ENCODE measurements around the gene TRNP1. TPM values are rescaled to one million over a fixed set of nuclear protein-coding genes. Genes with fewer than 3 reads are reported as not detected.

Gene TRNP1
- total RNA-seq, 1 donor from 2014 or later = 48.8 TPM

DNA sequence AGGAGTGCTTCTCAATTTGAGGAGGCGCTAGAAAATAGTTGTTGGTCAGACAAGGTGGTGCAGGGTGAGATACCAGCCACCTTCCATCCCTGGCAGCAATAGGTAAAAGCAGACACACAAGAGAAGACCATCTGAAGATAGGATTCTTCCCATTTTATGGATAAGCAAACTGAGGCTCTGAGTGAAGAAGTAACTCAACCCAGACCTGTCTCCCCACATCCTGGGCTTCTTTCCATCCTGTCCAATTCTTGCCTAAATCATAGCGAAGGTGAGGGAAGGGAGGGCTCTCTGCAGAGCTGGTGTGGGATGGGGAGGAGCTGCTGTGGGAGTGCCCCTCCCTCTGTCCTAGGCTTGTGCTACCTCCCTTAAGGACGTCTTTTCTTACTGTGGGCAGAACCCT, 21.9 kb upstream of the TRNP1 start:
- TF ChIP-seq, protein P1, sequence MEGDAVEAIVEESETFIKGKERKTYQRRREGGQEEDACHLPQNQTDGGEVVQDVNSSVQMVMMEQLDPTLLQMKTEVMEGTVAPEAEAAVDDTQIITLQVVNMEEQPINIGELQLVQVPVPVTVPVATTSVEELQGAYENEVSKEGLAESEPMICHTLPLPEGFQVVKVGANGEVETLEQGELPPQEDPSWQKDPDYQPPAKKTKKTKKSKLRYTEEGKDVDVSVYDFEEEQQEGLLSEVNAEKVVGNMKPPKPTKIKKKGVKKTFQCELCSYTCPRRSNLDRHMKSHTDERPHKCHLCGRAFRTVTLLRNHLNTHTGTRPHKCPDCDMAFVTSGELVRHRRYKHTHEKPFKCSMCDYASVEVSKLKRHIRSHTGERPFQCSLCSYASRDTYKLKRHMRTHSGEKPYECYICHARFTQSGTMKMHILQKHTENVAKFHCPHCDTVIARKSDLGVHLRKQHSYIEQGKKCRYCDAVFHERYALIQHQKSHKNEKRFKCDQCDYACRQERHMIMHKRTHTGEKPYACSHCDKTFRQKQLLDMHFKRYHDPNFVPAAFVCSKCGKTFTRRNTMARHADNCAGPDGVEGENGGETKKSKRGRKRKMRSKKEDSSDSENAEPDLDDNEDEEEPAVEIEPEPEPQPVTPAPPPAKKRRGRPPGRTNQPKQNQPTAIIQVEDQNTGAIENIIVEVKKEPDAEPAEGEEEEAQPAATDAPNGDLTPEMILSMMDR (IDR thresholded peaks at IDR 0.05; ENCODE audit: unreplicated experiment) = no peak
- H3K27ac Mint-ChIP-seq = no peak overlapping the region
- no peaks in the 10 kb centered on the region for H3K9me3 Mint-ChIP-seq (ENCODE audit: low read depth)
- H3K4me3 Mint-ChIP-seq (ENCODE audit: low read depth) = no peak overlapping the region
- H3K36me3 Mint-ChIP-seq (ENCODE audit: insufficient read depth) = no peaks in the 10 kb centered on the region
- peaks cover 5% of the 10 kb centered on the region for H3K4me1 Mint-ChIP-seq (ENCODE audit: low read depth)
- H3K27me3 Mint-ChIP-seq = no peaks in the 10 kb centered on the region
- no peak for DNase-seq (ENCODE audit: low spot score, unreplicated experiment)

DNA sequence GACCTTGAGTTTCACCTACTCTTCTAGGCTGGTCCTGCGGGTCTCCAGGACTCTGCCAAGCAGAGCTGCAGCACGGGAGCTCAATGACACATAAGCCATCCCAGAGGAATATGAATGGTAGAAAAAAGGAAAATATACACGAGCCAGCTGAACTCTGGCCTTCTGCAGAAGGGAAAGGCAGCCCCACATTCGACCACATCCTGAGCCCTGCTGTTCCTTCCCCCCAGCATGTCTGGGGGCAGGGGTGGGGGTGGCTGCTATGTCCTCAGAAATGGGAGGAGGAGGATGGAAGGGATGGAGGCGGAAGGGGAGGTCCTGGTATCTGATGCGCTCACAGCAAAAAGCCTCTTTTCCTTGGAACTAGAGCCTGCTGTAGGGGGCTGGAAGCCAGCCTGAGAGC, 21.1 kb upstream of the TRNP1 start:
- H3K4me3 Mint-ChIP-seq (ENCODE audit: low read depth) = no peak overlapping the region
- H3K36me3 Mint-ChIP-seq (ENCODE audit: insufficient read depth) = no peaks in the 10 kb centered on the region
- H3K27me3 Mint-ChIP-seq = no peaks in the 10 kb centered on the region
- no peak overlapping the region for H3K27ac Mint-ChIP-seq
- no peak for DNase-seq (ENCODE audit: low spot score, unreplicated experiment)
- TF ChIP-seq, protein P1 (IDR thresholded peaks at IDR 0.05; ENCODE audit: unreplicated experiment) = no peak
- no peaks in the 10 kb centered on the region for H3K9me3 Mint-ChIP-seq (ENCODE audit: low read depth)
- peaks cover 8% of the 10 kb centered on the region for H3K4me1 Mint-ChIP-seq (ENCODE audit: low read depth)

DNA sequence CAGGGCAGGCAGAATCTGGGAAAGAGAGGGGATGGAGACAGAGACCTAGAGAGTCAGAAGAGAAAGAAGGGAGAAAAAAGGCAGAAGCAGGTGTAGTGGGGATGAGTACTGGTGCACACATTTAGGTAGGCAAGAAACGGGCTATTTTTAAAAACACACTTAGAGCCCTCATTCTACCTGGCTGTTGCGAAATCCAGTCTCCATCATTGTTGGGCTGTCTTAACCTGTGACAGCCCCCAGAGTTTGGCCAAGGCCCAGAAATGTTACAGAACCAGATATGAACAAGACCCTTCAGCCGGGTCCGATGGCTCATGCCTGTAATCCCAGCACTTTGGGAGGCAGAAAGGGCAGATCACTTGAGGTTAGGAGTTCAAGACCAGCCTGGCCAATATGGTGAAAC, 20.7 kb upstream of the TRNP1 start:
- Mint-ChIP-seq H3K4me1 (ENCODE audit: low read depth) (peaks cover 8% of the 10 kb centered on the region), H3K27ac (no peak overlapping the region), H3K27me3 (no peaks in the 10 kb centered on the region), H3K4me3 (ENCODE audit: low read depth) (no peak overlapping the region), H3K36me3 (ENCODE audit: insufficient read depth) (no peaks in the 10 kb centered on the region), H3K9me3 (ENCODE audit: low read depth) (no peaks in the 10 kb centered on the region)
- TF ChIP-seq, protein P1 (IDR thresholded peaks at IDR 0.05; ENCODE audit: unreplicated experiment) = no peak
- no peak for DNase-seq (ENCODE audit: low spot score, unreplicated experiment)

DNA sequence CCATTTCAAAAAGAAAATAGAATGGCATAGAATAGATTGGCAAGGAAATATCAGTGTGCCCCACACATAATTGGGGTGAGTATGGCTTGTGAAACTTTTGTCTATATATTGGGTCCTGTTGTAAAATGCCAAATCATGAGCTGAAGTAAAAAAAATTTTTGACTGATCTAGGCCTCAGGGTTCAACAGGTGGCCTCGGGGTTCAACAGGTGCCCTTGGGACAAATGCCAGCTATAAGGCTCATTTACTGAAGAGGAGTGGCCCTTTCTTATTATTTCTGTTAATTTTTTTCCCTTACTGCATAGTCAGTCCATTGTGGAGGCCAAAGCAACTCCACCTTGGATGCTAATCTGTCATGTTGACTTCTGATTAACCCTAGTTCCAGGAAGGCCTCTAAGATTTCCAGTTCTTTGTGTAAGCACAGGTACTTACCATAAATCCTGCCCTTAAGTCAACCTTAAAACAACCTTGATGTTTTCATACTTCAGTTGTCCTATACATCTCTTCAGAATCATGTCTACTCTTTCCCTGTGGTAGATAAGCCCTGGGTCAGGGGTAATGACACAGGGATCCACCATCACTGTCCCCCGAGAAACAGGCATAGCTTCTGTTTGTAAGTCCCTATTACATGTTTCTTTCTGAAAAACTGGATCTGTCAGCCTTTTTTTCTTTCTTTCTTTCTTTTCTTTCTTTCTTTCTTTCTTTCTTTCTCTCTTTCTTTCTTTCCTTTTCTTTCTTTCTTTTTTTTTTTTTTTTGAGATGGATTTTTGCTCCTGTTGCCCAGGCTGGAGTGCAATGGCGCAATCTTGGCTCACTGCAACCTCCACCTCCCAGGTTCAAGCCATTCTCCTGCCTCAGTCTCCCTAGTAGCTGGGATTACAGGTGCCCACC, 16.6 kb upstream of the TRNP1 start:
- no peaks in the 10 kb centered on the region for H3K27me3 Mint-ChIP-seq
- H3K4me1 Mint-ChIP-seq (ENCODE audit: low read depth) = peaks cover 5% of the 10 kb centered on the region
- no peaks in the 10 kb centered on the region for H3K36me3 Mint-ChIP-seq (ENCODE audit: insufficient read depth)
- no peaks in the 10 kb centered on the region for H3K9me3 Mint-ChIP-seq (ENCODE audit: low read depth)
- no peak for DNase-seq (ENCODE audit: low spot score, unreplicated experiment)
- no peak overlapping the region for H3K4me3 Mint-ChIP-seq (ENCODE audit: low read depth)
- TF ChIP-seq, protein P1 (IDR thresholded peaks at IDR 0.05; ENCODE audit: unreplicated experiment) = no peak
- no peak overlapping the region for H3K27ac Mint-ChIP-seq

DNA sequence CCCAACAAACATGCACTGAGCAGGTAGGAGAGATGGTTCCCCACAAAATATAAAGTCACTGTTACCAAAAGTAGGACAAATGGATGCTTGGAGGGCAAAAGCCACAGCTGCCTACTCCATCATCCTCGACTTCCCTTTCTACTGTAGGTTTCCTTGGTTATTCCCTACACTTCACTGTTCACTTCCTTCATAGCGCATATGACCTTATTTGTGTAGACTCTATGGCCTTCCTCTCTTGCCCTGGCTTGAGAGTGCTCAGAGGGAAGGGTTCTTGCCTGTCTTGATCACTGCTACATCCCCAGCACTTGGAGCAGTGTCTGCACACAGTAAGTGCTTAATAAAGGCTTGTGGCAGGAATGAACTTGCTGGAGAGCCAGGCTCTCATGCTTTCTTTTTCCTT, 14.6 kb upstream of the TRNP1 start:
- Mint-ChIP-seq H3K27ac (no peak overlapping the region), H3K36me3 (ENCODE audit: insufficient read depth) (no peaks in the 10 kb centered on the region), H3K9me3 (ENCODE audit: low read depth) (no peaks in the 10 kb centered on the region), H3K27me3 (no peaks in the 10 kb centered on the region), H3K4me3 (ENCODE audit: low read depth) (no peak overlapping the region), H3K4me1 (ENCODE audit: low read depth) (peaks cover 5% of the 10 kb centered on the region)
- TF ChIP-seq, protein P1 (IDR thresholded peaks at IDR 0.05; ENCODE audit: unreplicated experiment) = no peak
- DNase-seq (ENCODE audit: low spot score, unreplicated experiment) = no peak
